GM21786 (cell line): ENCODE measurements around the gene CAMK1.

Source experiments
- ATAC-seq: cut with Tn5 transposase; IDR thresholded peaks from one replicate; pipeline ENCODE4 v1.9.1; 2021; ENCODE audit not compliant: unreplicated experiment

CAMK1 gene

DNA sequence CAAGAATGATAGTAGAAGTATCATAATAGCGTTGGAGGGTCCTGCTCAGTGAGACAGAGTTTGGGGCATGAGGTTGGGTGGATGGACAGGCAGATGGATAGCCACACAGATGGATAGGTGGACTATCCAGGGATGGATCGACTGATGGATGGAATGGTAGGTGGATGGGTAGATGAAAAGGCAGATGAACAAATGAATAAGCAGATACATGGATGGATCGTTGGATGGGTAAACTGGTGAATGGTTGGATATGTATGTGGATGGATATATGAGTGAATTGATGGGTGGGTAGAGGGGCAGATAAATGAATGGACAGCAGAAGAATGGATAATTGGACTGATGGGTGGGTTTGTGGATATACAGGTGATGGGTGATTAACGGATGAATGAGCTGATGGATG, 56.6 kb downstream of the CAMK1 start:
- ATAC-seq: no peak

DNA sequence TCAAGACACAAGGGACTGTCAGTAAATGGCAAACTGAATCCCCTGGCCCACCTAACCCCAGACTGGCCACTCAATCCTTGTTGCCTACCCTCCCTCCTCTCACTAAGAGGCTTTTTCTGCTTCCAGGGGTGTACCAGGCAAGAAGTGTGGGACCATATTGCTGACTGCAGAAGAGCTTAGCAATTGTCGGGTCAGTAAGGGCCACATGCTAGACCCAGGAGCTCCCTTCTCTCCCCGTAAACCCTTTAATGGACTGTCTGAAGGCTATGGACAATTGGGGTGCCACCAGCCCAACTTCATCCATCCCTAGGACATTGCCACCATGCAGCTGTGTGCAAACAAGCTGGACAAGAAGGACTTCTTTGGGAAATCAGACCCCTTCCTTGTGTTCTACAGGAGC, 57.3 kb downstream of the CAMK1 start:
- ATAC-seq: no peak

DNA sequence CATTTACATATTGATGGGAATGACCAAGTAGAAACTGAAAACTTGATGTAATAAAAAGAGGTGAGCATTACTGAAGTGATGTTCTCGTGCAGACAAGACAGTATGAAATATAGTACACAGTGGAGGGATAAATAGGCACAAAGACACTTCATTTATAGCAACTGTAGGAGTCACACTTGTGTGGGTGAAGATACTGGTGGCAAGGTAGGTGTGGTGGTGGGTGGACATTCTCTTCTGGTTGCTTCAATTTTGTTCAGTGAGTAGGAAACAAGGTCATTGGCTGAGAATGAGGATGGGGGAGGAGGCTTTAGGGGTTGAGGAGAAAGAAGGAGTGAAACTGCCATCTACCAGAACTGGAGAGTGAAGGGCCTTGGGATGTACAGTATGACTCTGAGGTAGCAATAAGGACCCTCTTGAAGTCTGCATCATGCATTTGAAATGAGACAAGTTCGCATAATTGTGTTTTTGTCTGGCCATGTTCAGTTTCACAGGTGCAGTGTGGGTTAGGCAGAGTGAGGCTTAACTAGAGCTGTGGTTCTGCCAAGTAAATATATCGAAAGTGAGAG, 59.5 kb downstream of the CAMK1 start:
- ATAC-seq: no peak
